Left ventricle myocardium inferior (tissue), 1 donor: ENCODE results near the gene REEP6. TPM values are rescaled to one million over a fixed set of nuclear protein-coding genes. Genes with fewer than 3 reads are reported as not detected.
A peak's percentile ranks its signal among the peaks of the same experiment; 100 is the strongest.

Experiments used
- DNase-seq: peaks from one replicate; pipeline ENCODE4 v3.0.0-alpha.2; 2020
- H3K27ac ChIP-seq: fragments of 200-600 bp; replicated peaks from 2 replicates; pipeline ENCODE4 v1.8.0; 2021
- H3K27me3 ChIP-seq: fragments of 200-600 bp; 2 replicates; pipeline ENCODE4 v1.8.0; 2021; ENCODE audit warnings: low read depth
- H3K36me3 ChIP-seq: fragments of 200-600 bp; 2 replicates; pipeline ENCODE4 v1.8.0; 2021
- H3K4me1 ChIP-seq: fragments of 200-600 bp; 2 replicates; pipeline ENCODE4 v1.8.0; 2021
- H3K4me3 ChIP-seq: fragments of 200-600 bp; 2 replicates; pipeline ENCODE4 v1.8.0; 2021; ENCODE audit warnings: mild to moderate bottlenecking, moderate library complexity
- H3K9me3 ChIP-seq: fragments of 200-600 bp; replicated peaks from 2 replicates; pipeline ENCODE4 v1.8.0; 2021
- intact Hi-C: fragments of 100-400 bp; cut with micrococcal nuclease; formaldehyde crosslinking; loops from one replicate; pipeline ENCODE4 v1.11.0; 2022
- total RNA-seq: library from RNA; stranded (reverse); fragmentation: NEBNext Ultra II Directional; extraction: Animal tissue kit (Norgen Biotek cat#: 25700); gene quantifications from one replicate; pipeline ENCODE4 v1.2.1, GENCODE V29; 2021
- TF ChIP-seq, protein P1 (sequence below): fragments of 200-600 bp; IDR thresholded peaks from 2 replicates; pipeline ENCODE4 v1.8.0; 2021; ENCODE audit warnings: antibody characterized with exemption, mild to moderate bottlenecking, borderline replicate concordance
- donor health status: DM: no; HTN: yes; CAD: no; lungs with severe emphysema.

The REEP6 gene
- total RNA-seq, 1 donor from 2014 or later, result 1.9 TPM

GRCh38 chr19:1446713-1447481 is 44.1 kb upstream of the REEP6 start:
- Histone ChIP-seq H3K36me3 (peaks cover 11% of the 10 kb centered on the region), H3K4me1 (peaks cover 32% of the 10 kb centered on the region), H3K27me3 (peaks cover 68% of the 10 kb centered on the region), H3K9me3 (no peaks in the 10 kb centered on the region), H3K4me3 (peak overlapping the region; percentile 63), H3K27ac (no peak overlapping the region)
- intact Hi-C loops, result no loop called here
- DNase-seq, result no peak
- TF ChIP-seq, protein P1, sequence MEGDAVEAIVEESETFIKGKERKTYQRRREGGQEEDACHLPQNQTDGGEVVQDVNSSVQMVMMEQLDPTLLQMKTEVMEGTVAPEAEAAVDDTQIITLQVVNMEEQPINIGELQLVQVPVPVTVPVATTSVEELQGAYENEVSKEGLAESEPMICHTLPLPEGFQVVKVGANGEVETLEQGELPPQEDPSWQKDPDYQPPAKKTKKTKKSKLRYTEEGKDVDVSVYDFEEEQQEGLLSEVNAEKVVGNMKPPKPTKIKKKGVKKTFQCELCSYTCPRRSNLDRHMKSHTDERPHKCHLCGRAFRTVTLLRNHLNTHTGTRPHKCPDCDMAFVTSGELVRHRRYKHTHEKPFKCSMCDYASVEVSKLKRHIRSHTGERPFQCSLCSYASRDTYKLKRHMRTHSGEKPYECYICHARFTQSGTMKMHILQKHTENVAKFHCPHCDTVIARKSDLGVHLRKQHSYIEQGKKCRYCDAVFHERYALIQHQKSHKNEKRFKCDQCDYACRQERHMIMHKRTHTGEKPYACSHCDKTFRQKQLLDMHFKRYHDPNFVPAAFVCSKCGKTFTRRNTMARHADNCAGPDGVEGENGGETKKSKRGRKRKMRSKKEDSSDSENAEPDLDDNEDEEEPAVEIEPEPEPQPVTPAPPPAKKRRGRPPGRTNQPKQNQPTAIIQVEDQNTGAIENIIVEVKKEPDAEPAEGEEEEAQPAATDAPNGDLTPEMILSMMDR, result no peak

GRCh38 chr19:1447504-1447903 is 43.5 kb upstream of the REEP6 start:
- intact Hi-C loops, result no loop called here
- no peaks in the 10 kb centered on the region for H3K9me3 ChIP-seq
- DNase-seq, result no peak
- TF ChIP-seq, protein P1, result no peak
- no peak overlapping the region for H3K4me3 ChIP-seq
- peaks cover 74% of the 10 kb centered on the region for H3K27me3 ChIP-seq
- peaks cover 34% of the 10 kb centered on the region for H3K4me1 ChIP-seq
- H3K27ac ChIP-seq, result no peak overlapping the region
- H3K36me3 ChIP-seq, result peaks cover 5% of the 10 kb centered on the region

- H3K27me3 ChIP-seq, result peaks cover 78% of the 10 kb centered on the region
- intact Hi-C loops, result no loop called here
- H3K36me3 ChIP-seq, result peaks cover under 1% of the 10 kb centered on the region
- no peaks in the 10 kb centered on the region for H3K9me3 ChIP-seq
- no peak overlapping the region for H3K4me3 ChIP-seq
- DNase-seq, result no peak
- H3K27ac ChIP-seq, result no peak overlapping the region
- TF ChIP-seq, protein P1, result no peak
- H3K4me1 ChIP-seq, result peaks cover 39% of the 10 kb centered on the region
These were observed 43.0 kb upstream of the REEP6 start for GRCh38 chr19:1447944-1448343.

- intact Hi-C loops, result no loop called here
- no peaks in the 10 kb centered on the region for H3K9me3 ChIP-seq
- peaks cover 96% of the 10 kb centered on the region for H3K27me3 ChIP-seq
- no peak within 1 kb of the TSS for H3K27ac ChIP-seq
- no peak for DNase-seq
- H3K36me3 ChIP-seq, result no peaks in the 10 kb centered on the region
- no peak within 1 kb of the TSS for H3K4me3 ChIP-seq
- TF ChIP-seq, protein P1, result no peak
- peaks cover 49% of the 10 kb centered on the region for H3K4me1 ChIP-seq
These were observed 41.2 kb upstream of the REEP6 start, which contains the start of gene APC2 for GRCh38 chr19:1449467-1450442. APC2 (plus strand) TSS chr19:1450121; CDS start chr19:1453002, 2,881 bp downstream.
